ENCODE measurements around the gene MOB2. TPM values are rescaled to one million over a fixed set of nuclear protein-coding genes. Genes with fewer than 3 reads are reported as not detected.

Gene MOB2
- total and polyA plus RNA-seq, 9 of the 15 experiments (the other 6 are each of a cell fraction or from before 2014, with no cell fraction given) = 0.17 to 36.8 (median 19.2) TPM

- ATAC-seq = no peak
- WGBS (ENCODE audit: insufficient coverage, low coverage, missing lambda C conversion rate) = 89% methylated on average over 5 of the region's 5 CpGs
Observed at GRCh38 chr11:1497600-1497999, 11.0 kb upstream of the MOB2 start.

More at GRCh38 chr11:1497600-1497999, 11.0 kb upstream of the MOB2 start:
- no peak overlapping the region for H3K9ac ChIP-seq (ENCODE audit: insufficient read depth in 1 of 2, low read depth in 2 of 2, low read length in 2 of 2)
- peaks cover 2% of the 10 kb centered on the region; the same call in 2 of the 3 replicates for H3K79me2 ChIP-seq (ENCODE audit: control insufficient read depth, insufficient read depth, low read length)
- no peak for DNase-seq (ENCODE audit: extremely low read depth in 1 of 4, low spot score in 3 of 4)
- POLR2A ChIA-PET = no interaction called here
- intact Hi-C loops (cut with micrococcal nuclease) = no loop called here
- FAIRE-seq = no peak
- in situ Hi-C loops (cut with MboI) = no loop called here
- CTCF ChIA-PET (ENCODE audit: low intra/inter-chr PET ratio) = no interaction called here
- no TSS peak for BruUV-seq (replicated peaks)
- H3K9me1 ChIP-seq (ENCODE audit: control insufficient read depth, insufficient read depth, low read length) = no peaks in the 10 kb centered on the region
- peaks cover 5% of the 10 kb centered on the region; the same call in 1 of the 2 replicates for H4K20me1 ChIP-seq (replicated peaks; ENCODE audit: control insufficient read depth, insufficient read depth, low read length)
- H3K9me3 ChIP-seq (replicated peaks; ENCODE audit: control insufficient read depth, insufficient read depth, low read depth, low read length) = 0 out of 2 replicates have a peak, but pooled peaks cover 7% of the 10 kb centered on the region
- peaks cover 0 to 6% of the 10 kb centered on the region in 2 experiments; a peak in 1 of 5 replicates for H3K4me1 ChIP-seq (replicated peaks in 1 of 2; ENCODE audit: control insufficient read depth in 2 of 2, insufficient read depth in 2 of 2, low read length in 2 of 2)
- H3K27ac ChIP-seq (ENCODE audit: extremely low read depth, low read depth, low read length) = no peak overlapping the region
- no peak overlapping the region for H3K4me3 ChIP-seq
- TF ChIP-seq RFX5 (IDR thresholded peaks at IDR 0.05; ENCODE audit: low read depth, low read length) = no peak
- no peak for TF ChIP-seq CHAMP1 (IDR thresholded peaks at IDR 0.05)
- no peak for TF ChIP-seq HMG20A (CRISPR knock-in tag; conservative IDR thresholded peaks at IDR 0.05)
- TF ChIP-seq HLTF (IDR thresholded peaks at IDR 0.05) = no peak
- TF ChIP-seq ZNF740 (CRISPR knock-in tag; IDR thresholded peaks at IDR 0.05) = no peak
- no peak for TF ChIP-seq ZNF740 (tag; IDR thresholded peaks at IDR 0.05)
- no peak for TF ChIP-seq ZBTB1 (CRISPR knock-in tag; IDR thresholded peaks at IDR 0.05; ENCODE audit: borderline replicate concordance, low read depth)
- no peak for TF ChIP-seq ARID1B (IDR thresholded peaks at IDR 0.05)
- TF ChIP-seq TCFL5 (CRISPR knock-in tag; conservative IDR thresholded peaks at IDR 0.05) = no peak
- TF ChIP-seq ZNF778 (CRISPR knock-in tag; IDR thresholded peaks at IDR 0.05) = no peak
- TF ChIP-seq PATZ1 (CRISPR knock-in tag; IDR thresholded peaks at IDR 0.05; ENCODE audit: borderline replicate concordance) = no peak
- TF ChIP-seq ZBTB17 (CRISPR knock-in tag; IDR thresholded peaks at IDR 0.05) = no peak
- TF ChIP-seq ZNF140 (CRISPR knock-in tag; IDR thresholded peaks at IDR 0.05) = no peak
- no peak for TF ChIP-seq ZNF79 (CRISPR knock-in tag; IDR thresholded peaks at IDR 0.05; ENCODE audit: low read depth)
- TF ChIP-seq KHSRP (IDR thresholded peaks at IDR 0.05) = no peak
- no peak for TF ChIP-seq MYBL2 (IDR thresholded peaks at IDR 0.05; ENCODE audit: low read depth)
- no peak for TF ChIP-seq MYBL2 (CRISPR knock-in tag; IDR thresholded peaks at IDR 0.05; ENCODE audit: borderline replicate concordance)
- no peak for TF ChIP-seq PPARD (CRISPR knock-in tag; IDR thresholded peaks at IDR 0.05)
- TF ChIP-seq FUS (optimal IDR thresholded peaks at IDR 0.05; ENCODE audit: low read depth, low read length) = no peak
- no peak for TF ChIP-seq ZNF347 (CRISPR knock-in tag; IDR thresholded peaks at IDR 0.05; ENCODE audit: low read depth)
- H3K36me3 ChIP-seq (ENCODE audit: control insufficient read depth, insufficient read depth, low read length) = no peaks in the 10 kb centered on the region
- H2AFZ ChIP-seq (ENCODE audit: low read depth, low read length) = no peak overlapping the region
- H3K4me2 ChIP-seq (ENCODE audit: insufficient read depth, low read length) = no peak overlapping the region
- no peaks in the 10 kb centered on the region for H3K27me3 ChIP-seq (ENCODE audit: control insufficient read depth in 2 of 2, insufficient read depth in 2 of 2, low read length in 2 of 2)
